Measurements from ENCODE around the gene ATP2B2.

DNA sequence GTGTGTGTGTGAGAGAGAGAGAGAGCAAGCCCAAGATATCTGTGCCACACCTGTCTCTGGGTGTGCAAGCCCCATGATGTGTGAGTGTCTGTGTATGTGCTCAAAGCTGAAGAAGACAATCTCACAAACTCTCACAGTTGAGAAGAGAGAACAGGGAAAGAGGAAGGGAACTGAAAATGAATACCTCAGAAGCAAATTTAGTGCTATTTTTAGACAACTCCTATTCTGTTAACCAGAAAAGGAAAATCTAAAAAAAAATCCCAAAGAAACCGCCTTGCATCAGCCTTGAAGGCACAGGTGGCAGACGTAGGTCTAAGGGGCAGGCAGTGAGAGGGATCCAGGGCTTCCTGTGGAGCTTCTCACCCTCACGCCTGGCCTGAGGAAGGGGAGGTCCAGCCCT lies 47.8 kb downstream of the ATP2B2 start:
- no peak for TF ChIP-seq POLR2A (IDR thresholded peaks at IDR 0.05)
- TF ChIP-seq, protein P1, sequence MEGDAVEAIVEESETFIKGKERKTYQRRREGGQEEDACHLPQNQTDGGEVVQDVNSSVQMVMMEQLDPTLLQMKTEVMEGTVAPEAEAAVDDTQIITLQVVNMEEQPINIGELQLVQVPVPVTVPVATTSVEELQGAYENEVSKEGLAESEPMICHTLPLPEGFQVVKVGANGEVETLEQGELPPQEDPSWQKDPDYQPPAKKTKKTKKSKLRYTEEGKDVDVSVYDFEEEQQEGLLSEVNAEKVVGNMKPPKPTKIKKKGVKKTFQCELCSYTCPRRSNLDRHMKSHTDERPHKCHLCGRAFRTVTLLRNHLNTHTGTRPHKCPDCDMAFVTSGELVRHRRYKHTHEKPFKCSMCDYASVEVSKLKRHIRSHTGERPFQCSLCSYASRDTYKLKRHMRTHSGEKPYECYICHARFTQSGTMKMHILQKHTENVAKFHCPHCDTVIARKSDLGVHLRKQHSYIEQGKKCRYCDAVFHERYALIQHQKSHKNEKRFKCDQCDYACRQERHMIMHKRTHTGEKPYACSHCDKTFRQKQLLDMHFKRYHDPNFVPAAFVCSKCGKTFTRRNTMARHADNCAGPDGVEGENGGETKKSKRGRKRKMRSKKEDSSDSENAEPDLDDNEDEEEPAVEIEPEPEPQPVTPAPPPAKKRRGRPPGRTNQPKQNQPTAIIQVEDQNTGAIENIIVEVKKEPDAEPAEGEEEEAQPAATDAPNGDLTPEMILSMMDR (IDR thresholded peaks at IDR 0.05) = no peak

Data from tibial nerve (tissue), 3 donors.